ENCODE data around the gene CARMIL1. TPM values are rescaled to one million over a fixed set of nuclear protein-coding genes. Genes with fewer than 3 reads are reported as not detected.

The CARMIL1 gene
- total RNA-seq, 1 donor from 2014 or later = 3.4 TPM

GRCh38 chr6:25312034-25312620 lies 33.0 kb downstream of the CARMIL1 start:
- DNase-seq (no peak), ATAC-seq (ENCODE audit: low read depth) (no peak)
- TF ChIP-seq, protein P1, sequence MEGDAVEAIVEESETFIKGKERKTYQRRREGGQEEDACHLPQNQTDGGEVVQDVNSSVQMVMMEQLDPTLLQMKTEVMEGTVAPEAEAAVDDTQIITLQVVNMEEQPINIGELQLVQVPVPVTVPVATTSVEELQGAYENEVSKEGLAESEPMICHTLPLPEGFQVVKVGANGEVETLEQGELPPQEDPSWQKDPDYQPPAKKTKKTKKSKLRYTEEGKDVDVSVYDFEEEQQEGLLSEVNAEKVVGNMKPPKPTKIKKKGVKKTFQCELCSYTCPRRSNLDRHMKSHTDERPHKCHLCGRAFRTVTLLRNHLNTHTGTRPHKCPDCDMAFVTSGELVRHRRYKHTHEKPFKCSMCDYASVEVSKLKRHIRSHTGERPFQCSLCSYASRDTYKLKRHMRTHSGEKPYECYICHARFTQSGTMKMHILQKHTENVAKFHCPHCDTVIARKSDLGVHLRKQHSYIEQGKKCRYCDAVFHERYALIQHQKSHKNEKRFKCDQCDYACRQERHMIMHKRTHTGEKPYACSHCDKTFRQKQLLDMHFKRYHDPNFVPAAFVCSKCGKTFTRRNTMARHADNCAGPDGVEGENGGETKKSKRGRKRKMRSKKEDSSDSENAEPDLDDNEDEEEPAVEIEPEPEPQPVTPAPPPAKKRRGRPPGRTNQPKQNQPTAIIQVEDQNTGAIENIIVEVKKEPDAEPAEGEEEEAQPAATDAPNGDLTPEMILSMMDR (IDR thresholded peaks at IDR 0.05) = no peak
- Mint-ChIP-seq H3K4me3 (no peak overlapping the region), H3K9me3 (no peaks in the 10 kb centered on the region), H3K27me3 (no peaks in the 10 kb centered on the region), H3K4me1 (peaks cover 16% of the 10 kb centered on the region), H3K36me3 (ENCODE audit: low read depth) (no peaks in the 10 kb centered on the region), H3K27ac (no peak overlapping the region)
- intact Hi-C loops (cut with micrococcal nuclease) = no loop called here
- POLR2A ChIA-PET = interaction anchor here (0.7 to 1.0 kb wide), 2 partner anchors 9 to 33 kb away, joined by 8 to 12 read pairs; no protein-coding TSS in a partner anchor
- CTCF ChIA-PET = interaction anchor here (1.1 to 1.3 kb wide), 2 partner anchors 30 to 178 kb away, joined by 3 to 4 read pairs; no protein-coding TSS in a partner anchor

DNA sequence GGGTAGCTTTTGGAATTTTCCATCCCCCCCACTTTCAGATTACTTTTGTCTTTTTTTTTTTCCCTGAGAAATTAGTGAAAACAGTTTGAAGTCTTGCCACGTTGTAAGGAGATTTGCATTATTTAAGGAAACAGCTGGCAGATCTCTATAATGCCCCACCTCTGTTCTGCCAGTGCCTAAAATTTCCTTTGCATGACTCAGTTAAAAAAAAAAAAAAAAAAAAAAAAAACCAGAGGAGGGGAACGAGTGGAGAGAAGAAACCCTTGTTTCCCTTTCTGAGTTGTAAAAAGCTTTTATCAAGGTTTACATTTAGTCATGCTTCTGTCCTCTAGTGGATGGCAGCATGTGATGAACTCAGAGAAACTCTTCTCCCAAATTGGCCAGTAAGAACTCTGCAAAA lies 33.5 kb downstream of the CARMIL1 start:
- no peak overlapping the region for H3K27ac Mint-ChIP-seq
- POLR2A ChIA-PET = interaction anchor here (0.7 to 1.0 kb wide), 5 partner anchors 10 to 156 kb away, joined by 3 to 12 read pairs (median 7); no protein-coding TSS in a partner anchor
- ATAC-seq (ENCODE audit: low read depth) (no peak), DNase-seq (no peak)
- no peaks in the 10 kb centered on the region for H3K36me3 Mint-ChIP-seq (ENCODE audit: low read depth)
- peaks cover 16% of the 10 kb centered on the region for H3K4me1 Mint-ChIP-seq
- no peak overlapping the region for H3K4me3 Mint-ChIP-seq
- TF ChIP-seq, protein P1 (IDR thresholded peaks at IDR 0.05) = no peak
- no peaks in the 10 kb centered on the region for H3K9me3 Mint-ChIP-seq
- intact Hi-C loops (cut with micrococcal nuclease) = no loop called here
- CTCF ChIA-PET = interaction anchor here (1.1 to 1.3 kb wide), 2 partner anchors 31 to 177 kb away, joined by 3 to 4 read pairs; no protein-coding TSS in a partner anchor
- H3K27me3 Mint-ChIP-seq = no peaks in the 10 kb centered on the region

- Mint-ChIP-seq H3K36me3 (ENCODE audit: low read depth) (no peaks in the 10 kb centered on the region), H3K9me3 (no peaks in the 10 kb centered on the region)
These were observed 35.5 kb downstream of the CARMIL1 start for GRCh38 chr6:25314509-25315175.

GRCh38 chr6:25315194-25316177 lies 36.3 kb downstream of the CARMIL1 start:
- Mint-ChIP-seq H3K4me1 (peaks cover 16% of the 10 kb centered on the region), H3K9me3 (no peaks in the 10 kb centered on the region), H3K36me3 (ENCODE audit: low read depth) (no peaks in the 10 kb centered on the region), H3K27ac (no peak overlapping the region), H3K27me3 (no peaks in the 10 kb centered on the region), H3K4me3 (no peak overlapping the region)
- intact Hi-C loops (cut with micrococcal nuclease) = no loop called here
- CTCF ChIA-PET = no interaction called here
- TF ChIP-seq, protein P1 (IDR thresholded peaks at IDR 0.05) = no peak
- ATAC-seq (ENCODE audit: low read depth) (no peak), DNase-seq (no peak)
- POLR2A ChIA-PET = no interaction called here

More at GRCh38 chr6:25314509-25315175, 35.5 kb downstream of the CARMIL1 start:
- no peak overlapping the region for H3K4me3 Mint-ChIP-seq
- DNase-seq = no peak
- no peak overlapping the region for H3K27ac Mint-ChIP-seq
- CTCF ChIA-PET = interaction anchor here (1.5 kb wide), 1 partner anchor 49 kb away, joined by 6 read pairs; no protein-coding TSS in a partner anchor
- POLR2A ChIA-PET = no interaction called here
- intact Hi-C loops (cut with micrococcal nuclease) = no loop called here
- TF ChIP-seq, protein P1 (IDR thresholded peaks at IDR 0.05) = no peak
- peaks cover 16% of the 10 kb centered on the region for H3K4me1 Mint-ChIP-seq
- ATAC-seq (ENCODE audit: low read depth) = no peak
- H3K27me3 Mint-ChIP-seq = no peaks in the 10 kb centered on the region
